ENCODE results near the gene BCR. TPM values are rescaled to one million over a fixed set of nuclear protein-coding genes. Genes with fewer than 3 reads are reported as not detected.

BCR gene
- total RNA-seq, 1 experiment from 2014 or later: 77.0 TPM

DNA sequence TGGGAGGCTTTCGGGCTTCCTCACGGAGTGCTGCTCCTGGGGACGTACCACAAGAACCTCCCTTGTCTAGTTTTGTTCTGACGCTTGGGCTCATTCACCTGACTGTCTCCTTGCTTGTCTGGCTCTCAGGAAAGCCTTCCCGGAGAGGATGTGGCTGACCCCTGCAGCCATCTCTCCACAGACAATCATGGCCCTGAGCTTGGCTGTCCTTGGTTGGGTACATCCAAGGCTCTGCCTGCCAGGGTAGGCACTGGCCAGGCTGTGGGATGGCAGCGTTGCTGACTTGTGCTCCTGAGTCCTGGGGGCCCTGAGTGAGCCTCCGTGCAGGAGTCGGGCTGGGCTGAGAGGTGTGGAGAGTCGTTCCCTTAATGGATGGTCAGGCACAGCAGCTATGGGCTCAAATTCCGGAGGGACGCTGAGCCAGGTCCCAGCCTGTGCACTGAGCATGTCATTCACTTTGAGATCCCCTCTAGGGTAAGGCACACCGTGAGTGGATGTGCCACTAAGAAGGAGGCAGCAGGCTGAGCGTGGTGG lies 32.8 kb downstream of the BCR start:
- H3K79me2 ChIP-seq (ENCODE audit: insufficient read depth, low read length): peaks cover 41% of the 10 kb centered on the region
- H4K8ac ChIP-seq (replicated peaks; ENCODE audit: insufficient read length, low read depth, low read length): no peak overlapping the region
- no peaks in the 10 kb centered on the region; the same call in 1 of the 2 replicates for H3K4me1 ChIP-seq (ENCODE audit: insufficient read depth, low read length)
- no peak overlapping the region for H2BK15ac ChIP-seq (ENCODE audit: low read depth, low read length)
- no peak overlapping the region; the same call in 1 of the 2 replicates for H3K14ac ChIP-seq (ENCODE audit: insufficient read depth, low read length)
- no peak overlapping the region for H3K56ac ChIP-seq (ENCODE audit: insufficient read length, low read depth, low read length)
- H3K27me3 ChIP-seq (ENCODE audit: insufficient read depth, low read length): no peaks in the 10 kb centered on the region
- Mint-ChIP-seq H3K27me3 (ENCODE audit: low read depth) (no peaks in the 10 kb centered on the region), H3K4me1 (peaks cover 40 to 43% of the 10 kb centered on the region in 2 experiments), H3K27ac (peak overlapping the region in 1 of 3 experiments; percentile 83; a peak in 2 of 7 replicates), H3K36me3 (ENCODE audit: insufficient read depth in 1 of 3, low read depth in 3 of 3) (peaks cover 4 to 6% (median 6%) of the 10 kb centered on the region in 3 experiments; a peak in 4 of 7 replicates), H3K9me3 (no peaks in the 10 kb centered on the region), H3K4me3 (no peak overlapping the region)
- H3K79me1 ChIP-seq (ENCODE audit: insufficient read depth, low read depth, low read length, poor library complexity, severe bottlenecking): peaks cover 15% of the 10 kb centered on the region
- TF ChIP-seq, protein P1, sequence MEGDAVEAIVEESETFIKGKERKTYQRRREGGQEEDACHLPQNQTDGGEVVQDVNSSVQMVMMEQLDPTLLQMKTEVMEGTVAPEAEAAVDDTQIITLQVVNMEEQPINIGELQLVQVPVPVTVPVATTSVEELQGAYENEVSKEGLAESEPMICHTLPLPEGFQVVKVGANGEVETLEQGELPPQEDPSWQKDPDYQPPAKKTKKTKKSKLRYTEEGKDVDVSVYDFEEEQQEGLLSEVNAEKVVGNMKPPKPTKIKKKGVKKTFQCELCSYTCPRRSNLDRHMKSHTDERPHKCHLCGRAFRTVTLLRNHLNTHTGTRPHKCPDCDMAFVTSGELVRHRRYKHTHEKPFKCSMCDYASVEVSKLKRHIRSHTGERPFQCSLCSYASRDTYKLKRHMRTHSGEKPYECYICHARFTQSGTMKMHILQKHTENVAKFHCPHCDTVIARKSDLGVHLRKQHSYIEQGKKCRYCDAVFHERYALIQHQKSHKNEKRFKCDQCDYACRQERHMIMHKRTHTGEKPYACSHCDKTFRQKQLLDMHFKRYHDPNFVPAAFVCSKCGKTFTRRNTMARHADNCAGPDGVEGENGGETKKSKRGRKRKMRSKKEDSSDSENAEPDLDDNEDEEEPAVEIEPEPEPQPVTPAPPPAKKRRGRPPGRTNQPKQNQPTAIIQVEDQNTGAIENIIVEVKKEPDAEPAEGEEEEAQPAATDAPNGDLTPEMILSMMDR (conservative IDR thresholded peaks at IDR 0.05): no peak
- H2BK12ac ChIP-seq (ENCODE audit: insufficient read length, low read depth, low read length): no peak overlapping the region
- no peak overlapping the region for H3K18ac ChIP-seq (ENCODE audit: insufficient read length, low read depth, low read length)
- no peak overlapping the region for H3T11ph ChIP-seq (ENCODE audit: low read length)
- DNase-seq: no peak
- H2BK120ac ChIP-seq (ENCODE audit: low read depth, low read length, poor library complexity, severe bottlenecking): no peak overlapping the region
- H2BK5ac ChIP-seq (ENCODE audit: insufficient read length, low read length): no peak overlapping the region
- no peaks in the 10 kb centered on the region for H3K9me3 ChIP-seq (ENCODE audit: control insufficient read depth, low read depth, low read length)
- no peak overlapping the region for H3K4ac ChIP-seq (ENCODE audit: low read depth, low read length)
- no peak overlapping the region for H3K4me2 ChIP-seq (ENCODE audit: insufficient read depth, insufficient read length, low read length)
- no peaks in the 10 kb centered on the region for H3K23me2 ChIP-seq (ENCODE audit: insufficient read length, low read depth, low read length, poor library complexity, severe bottlenecking)
- H3K27ac ChIP-seq (ENCODE audit: insufficient read length, low read depth, low read length): no peak overlapping the region
- no peak overlapping the region for H3K9ac ChIP-seq (ENCODE audit: extremely low read depth, insufficient read length, low read length)
- H4K5ac ChIP-seq (ENCODE audit: insufficient read length, low read depth, low read length): no peak overlapping the region
- H2BK20ac ChIP-seq (ENCODE audit: low read depth, low read length, poor library complexity, severe bottlenecking): no peak overlapping the region
- H4K91ac ChIP-seq (ENCODE audit: insufficient read length, low read depth, low read length): no peak overlapping the region
- no peak overlapping the region for H3K23ac ChIP-seq (ENCODE audit: insufficient read length, low read depth, low read length)
- no peak overlapping the region for H2AFZ ChIP-seq (ENCODE audit: low read length)
- no peak overlapping the region for H2AK5ac ChIP-seq (ENCODE audit: insufficient read length, low read length)
- WGBS (ENCODE audit: extremely low coverage, insufficient read length, low lambda C conversion rate): no CpG with 5 or more reads among the region's 13 CpGs
- H4K20me1 ChIP-seq (ENCODE audit: control insufficient read depth, insufficient read depth, insufficient read length): no peaks in the 10 kb centered on the region
